HepG2 (cell line): ENCODE measurements around the gene AIDA. TPM values are rescaled to one million over a fixed set of nuclear protein-coding genes. Genes with fewer than 3 reads are reported as not detected.
A peak's percentile ranks its signal among the peaks of the same experiment; 100 is the strongest.

Experiments
- ARID4A ChIP-seq: sonication (generic); formaldehyde crosslinking; IDR thresholded peaks from 2 replicates; pipeline ENCODE4 v1.5.0; 2020; ENCODE audit warnings: mild to moderate bottlenecking, missing genetic modification reagents, borderline replicate concordance
- EEA1 ChIP-seq: sonication (generic); formaldehyde crosslinking; IDR thresholded peaks from 2 replicates; pipeline ENCODE4 v1.5.1; 2020; ENCODE audit warnings: mild to moderate bottlenecking, missing genetic modification reagents, borderline replicate concordance
- HDAC1 ChIP-seq: sonication (generic); formaldehyde crosslinking; IDR thresholded peaks from 2 replicates; pipeline ENCODE4 v1.5.1; 2020; ENCODE audit warnings: mild to moderate bottlenecking, missing genetic modification reagents
- HNRNPLL ChIP-seq: fragments of 200-400 bp; formaldehyde crosslinking; IDR thresholded peaks from 2 replicates; pipeline ENCODE4 v1.6.1; 2017; ENCODE audit warnings: mild to moderate bottlenecking, low read depth, low read length; ENCODE audit not compliant: poor library complexity, severe bottlenecking
- MEIS1 ChIP-seq: sonication (generic); formaldehyde crosslinking; IDR thresholded peaks from 2 replicates; pipeline ENCODE4 v1.9.0; 2021; ENCODE audit warnings: mild to moderate bottlenecking, missing genetic modification reagents, moderate library complexity, borderline replicate concordance
- MIXL1 ChIP-seq: IDR thresholded peaks from 2 replicates; pipeline ENCODE4 v1.6.1; 2016
- RFX3 ChIP-seq: IDR thresholded peaks from 2 replicates; pipeline ENCODE4 v1.6.1; 2016; ENCODE audit warnings: missing biosample characterization, missing genetic modification reagents
- SALL1 ChIP-seq: sonication (generic); formaldehyde crosslinking; IDR thresholded peaks from 2 replicates; pipeline ENCODE4 v1.8.0; 2022; ENCODE audit warnings: mild to moderate bottlenecking, missing genetic modification reagents
- SP1 ChIP-seq, 2 experiments: fragments of 450-650 bp in 1 of 2; sonication (generic) in 1 of 2; formaldehyde crosslinking in 1 of 2; IDR thresholded peaks; 2 replicates each; pipeline versions ENCODE4 v1.4.0 to v1.6.1; 2016 to 2020; ENCODE audit warnings: missing genetic modification reagents in 1 of 2
- ZFY ChIP-seq: sonication (generic); formaldehyde crosslinking; IDR thresholded peaks from 2 replicates; pipeline ENCODE4 v1.4.0; 2020; ENCODE audit warnings: missing genetic modification reagents
- ZKSCAN8 ChIP-seq: IDR thresholded peaks from 2 replicates; pipeline ENCODE4 v1.6.1; 2016; ENCODE audit warnings: borderline replicate concordance, missing genetic modification reagents, missing compliant biosample characterization
- ZNF644 ChIP-seq: IDR thresholded peaks from 2 replicates; pipeline ENCODE4 v1.6.1; 2016; ENCODE audit warnings: low read depth
- ZNF839 ChIP-seq: sonication (generic); formaldehyde crosslinking; IDR thresholded peaks from 2 replicates; pipeline ENCODE4 v1.4.0; 2020; ENCODE audit warnings: missing genetic modification reagents, mild to moderate bottlenecking, borderline replicate concordance
- polyA plus RNA-seq, 8 experiments: library from polyadenylated mRNA; depleted of rRNA in 3 of 8; stranded (reverse) in 7 of 8; unstranded in 1 of 8; fragments of >200 nt; fragmentation: Illumina TruSeq in 4 of 8; extraction: Trizol in 4 of 8; gene quantifications; 2 replicates each; pipeline versions ENCODE4 v1.2.1 to v1.2.3, GENCODE V29; 2011 to 2016; ENCODE audit warnings: low read depth in 4 of 8, missing spikeins in 1 of 8, mixed read lengths in 1 of 8; ENCODE audit not compliant: insufficient read depth in 1 of 8
- total RNA-seq, 5 experiments: library from RNA; depleted of rRNA; stranded (reverse); fragments of >200 nt; fragmentation: Illumina TruSeq; extraction: Trizol; gene quantifications; 2 replicates each; pipeline ENCODE4 v1.2.3, GENCODE V29; 2016; ENCODE audit warnings: low read depth in 1 of 5
- TF ChIP-seq, protein P1 (sequence below), 2 experiments: sonication (generic) in 1 of 2; formaldehyde crosslinking in 1 of 2; IDR thresholded peaks; 2 replicates each; pipeline versions ENCODE4 v1.4.0 to v1.6.1; 2016 to 2020; ENCODE audit warnings: borderline replicate concordance in 1 of 2, low read depth in 1 of 2, mild to moderate bottlenecking in 1 of 2, missing genetic modification reagents in 1 of 2

AIDA gene
- total and polyA plus RNA-seq, 2 of the 13 experiments (the other 11 are each of a cell fraction or from before 2014, with no cell fraction given) = 17.5 to 35.4 TPM

- TF ChIP-seq, protein P1, sequence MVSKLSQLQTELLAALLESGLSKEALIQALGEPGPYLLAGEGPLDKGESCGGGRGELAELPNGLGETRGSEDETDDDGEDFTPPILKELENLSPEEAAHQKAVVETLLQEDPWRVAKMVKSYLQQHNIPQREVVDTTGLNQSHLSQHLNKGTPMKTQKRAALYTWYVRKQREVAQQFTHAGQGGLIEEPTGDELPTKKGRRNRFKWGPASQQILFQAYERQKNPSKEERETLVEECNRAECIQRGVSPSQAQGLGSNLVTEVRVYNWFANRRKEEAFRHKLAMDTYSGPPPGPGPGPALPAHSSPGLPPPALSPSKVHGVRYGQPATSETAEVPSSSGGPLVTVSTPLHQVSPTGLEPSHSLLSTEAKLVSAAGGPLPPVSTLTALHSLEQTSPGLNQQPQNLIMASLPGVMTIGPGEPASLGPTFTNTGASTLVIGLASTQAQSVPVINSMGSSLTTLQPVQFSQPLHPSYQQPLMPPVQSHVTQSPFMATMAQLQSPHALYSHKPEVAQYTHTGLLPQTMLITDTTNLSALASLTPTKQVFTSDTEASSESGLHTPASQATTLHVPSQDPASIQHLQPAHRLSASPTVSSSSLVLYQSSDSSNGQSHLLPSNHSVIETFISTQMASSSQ (IDR thresholded peaks at IDR 0.05; ENCODE audit: low read depth) = no peak
- TF ChIP-seq, protein P1 (CRISPR knock-in tag; IDR thresholded peaks at IDR 0.05; ENCODE audit: borderline replicate concordance) = no peak
- TF ChIP-seq ZNF839 (CRISPR knock-in tag) (no peak), MEIS1 (no peak), ARID4A (CRISPR knock-in tag) (no peak; the same call in 1 of the 2 replicates), HNRNPLL (no peak), MIXL1 (no peak), SALL1 (CRISPR knock-in tag) (no peak), HDAC1 (no peak), EEA1 (CRISPR knock-in tag) (no peak), RFX3 (no peak), ZKSCAN8 (no peak), ZFY (CRISPR knock-in tag) (peak; percentile 45), ZNF644 (no peak), SP1 (IDR thresholded peaks at IDR 0.05) (no peak), SP1 (CRISPR knock-in tag; IDR thresholded peaks at IDR 0.05) (no peak)
Measured at GRCh38 chr1:222711319-222712252, 705 bp downstream of the AIDA start (continued).
